GM21825 (cell line): ENCODE results near the gene ISYNA1.

Source experiments
- ATAC-seq: cut with Tn5 transposase; IDR thresholded peaks from one replicate; pipeline ENCODE4 v1.9.1; 2021; ENCODE audit warnings: mild to moderate bottlenecking, moderate library complexity; ENCODE audit not compliant: unreplicated experiment

ISYNA1 gene

GRCh38 chr19:18468517-18468916 lies 30.6 kb upstream of the ISYNA1 start:
- ATAC-seq = no peak

GRCh38 chr19:18467978-18468377 lies 30.0 kb upstream of the ISYNA1 start:
- no peak for ATAC-seq

DNA sequence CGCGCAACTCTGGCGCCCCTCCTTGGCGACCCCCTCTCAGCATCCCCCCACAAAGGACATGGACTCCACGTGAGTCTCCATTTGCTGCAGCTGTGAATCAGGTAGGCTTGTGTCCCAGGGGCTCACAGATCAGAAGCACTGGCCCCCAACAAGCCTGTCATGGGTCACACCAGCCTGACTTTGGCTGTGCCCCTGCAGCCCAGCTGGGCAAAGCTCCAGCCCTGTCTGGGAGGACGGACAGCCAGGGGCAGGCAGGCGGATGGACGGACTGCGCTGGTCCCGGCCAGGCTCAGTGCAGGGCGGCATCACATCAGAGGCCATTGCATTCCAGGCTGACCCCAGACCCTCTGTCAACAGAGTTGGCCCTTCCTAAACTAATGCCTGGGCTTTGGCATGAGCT lies 28.4 kb upstream of the ISYNA1 start:
- ATAC-seq = no peak

DNA sequence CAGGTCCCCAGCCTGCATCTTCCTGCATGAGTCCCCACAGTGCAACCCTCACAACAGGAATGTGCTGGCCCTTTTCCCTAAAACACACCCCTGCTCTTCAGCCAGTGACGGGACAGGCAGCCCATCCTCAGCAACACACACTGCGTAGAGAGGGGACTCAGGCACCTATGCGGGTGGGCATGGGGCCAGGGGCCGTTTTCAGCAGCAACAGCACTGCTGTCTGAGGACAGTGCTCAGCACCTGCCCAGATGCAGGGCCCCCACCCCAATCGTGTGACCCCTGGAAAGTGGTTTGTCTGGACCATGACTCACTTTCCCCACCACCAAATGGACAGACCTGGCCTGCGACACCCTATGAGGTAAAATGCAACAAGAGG lies 28.0 kb upstream of the ISYNA1 start:
- ATAC-seq = no peak

DNA sequence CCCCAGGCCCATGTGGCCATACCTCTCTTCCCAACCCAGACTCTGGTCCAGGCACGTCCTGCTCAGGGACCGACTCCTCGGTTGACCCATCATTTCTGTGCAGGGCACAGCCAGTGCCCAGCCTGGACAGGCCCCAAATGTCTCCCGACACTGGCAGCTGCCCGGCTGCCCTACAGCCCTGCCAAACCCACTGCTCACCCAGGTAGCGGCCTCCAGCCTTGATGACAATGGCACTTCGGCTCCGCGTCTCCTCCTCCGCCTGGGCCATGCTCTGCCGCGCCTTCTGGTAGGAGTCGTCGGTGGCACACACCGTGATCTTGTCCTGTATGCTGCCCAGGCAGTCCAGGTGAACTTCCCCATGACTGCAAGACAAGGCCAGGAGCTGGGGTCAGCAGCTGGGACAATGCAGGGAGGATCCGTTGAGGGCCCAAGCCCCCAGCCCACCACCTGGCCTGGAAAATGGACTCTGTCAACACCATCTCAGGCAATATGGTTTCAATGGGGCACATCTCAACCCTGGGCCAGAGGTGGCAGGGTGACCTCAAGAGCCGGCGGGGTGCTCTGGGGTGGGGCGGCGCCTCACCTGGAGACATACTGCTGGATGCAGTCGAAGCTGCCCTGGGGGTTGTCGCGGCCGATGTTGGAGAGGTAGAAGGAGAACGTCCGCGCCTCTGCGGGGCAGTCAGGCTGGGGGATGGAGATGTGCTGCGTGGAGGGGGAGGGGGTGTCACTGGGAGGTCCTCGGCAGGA lies 27.5 kb upstream of the ISYNA1 start:
- no peak for ATAC-seq

GRCh38 chr19:18464646-18465045 lies 26.7 kb upstream of the ISYNA1 start:
- no peak for ATAC-seq

GRCh38 chr19:18461471-18461870 lies 23.5 kb upstream of the ISYNA1 start:
- ATAC-seq = no peak

DNA sequence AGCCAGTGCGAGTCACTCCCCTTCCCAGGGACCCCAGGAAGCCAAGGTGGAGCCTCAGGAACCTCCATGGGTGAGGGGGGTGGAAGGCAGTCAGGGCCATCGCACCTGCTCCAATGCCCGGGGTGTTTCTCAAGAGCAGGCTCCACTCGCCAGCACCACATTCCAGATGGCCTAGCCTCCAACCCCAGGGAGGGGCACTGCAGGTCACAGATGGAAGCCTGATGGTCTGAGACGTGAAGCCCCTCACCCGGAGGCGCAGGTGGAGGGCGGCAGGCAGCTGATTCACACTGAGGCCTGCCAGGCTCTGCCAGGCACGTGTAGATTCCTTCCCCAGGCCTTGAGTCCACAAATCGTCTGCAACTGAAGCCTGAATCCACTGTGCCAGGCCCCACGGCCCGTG lies 23.0 kb upstream of the ISYNA1 start:
- no peak for ATAC-seq

DNA sequence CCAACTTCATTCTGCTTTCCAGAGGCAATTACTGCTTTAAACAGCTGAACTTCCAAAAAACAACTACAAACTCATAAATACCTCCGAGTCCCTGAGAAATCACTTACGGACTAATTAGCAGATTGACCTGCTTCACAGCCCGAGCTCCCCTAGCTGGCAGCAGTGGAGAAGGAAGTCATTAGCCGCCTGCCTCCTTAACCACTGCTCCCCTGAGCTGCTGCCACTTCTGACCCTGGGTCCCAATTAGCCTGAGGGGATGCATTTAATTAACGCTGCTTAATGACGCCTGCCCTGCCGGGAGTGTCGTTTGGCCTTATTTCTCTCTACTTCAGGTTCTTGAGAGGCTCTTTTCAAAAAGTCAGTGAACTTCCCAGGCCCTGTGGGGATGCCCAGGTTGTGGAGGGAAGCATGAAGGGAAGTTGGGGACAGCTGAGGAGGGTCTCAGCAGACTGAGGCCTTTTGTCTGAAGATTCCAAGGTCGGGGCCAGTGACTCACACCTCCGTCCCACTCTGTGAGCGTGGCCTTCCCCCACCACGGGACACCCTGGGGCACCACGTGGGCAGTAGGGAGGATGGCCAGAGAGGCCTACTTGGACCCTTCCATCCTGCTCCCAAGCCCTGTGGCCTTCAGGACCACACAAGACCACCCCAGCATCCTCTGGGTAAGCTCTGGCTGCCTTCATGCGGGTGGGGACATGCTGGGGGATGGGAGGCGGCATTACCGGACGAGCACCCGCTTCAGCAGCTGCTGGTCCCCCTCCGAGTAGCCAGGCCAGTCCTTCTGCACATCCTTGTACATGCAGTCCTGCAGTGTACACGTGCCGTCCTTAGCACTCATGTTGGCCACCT lies 19.8 kb upstream of the ISYNA1 start:
- ATAC-seq = no peak

DNA sequence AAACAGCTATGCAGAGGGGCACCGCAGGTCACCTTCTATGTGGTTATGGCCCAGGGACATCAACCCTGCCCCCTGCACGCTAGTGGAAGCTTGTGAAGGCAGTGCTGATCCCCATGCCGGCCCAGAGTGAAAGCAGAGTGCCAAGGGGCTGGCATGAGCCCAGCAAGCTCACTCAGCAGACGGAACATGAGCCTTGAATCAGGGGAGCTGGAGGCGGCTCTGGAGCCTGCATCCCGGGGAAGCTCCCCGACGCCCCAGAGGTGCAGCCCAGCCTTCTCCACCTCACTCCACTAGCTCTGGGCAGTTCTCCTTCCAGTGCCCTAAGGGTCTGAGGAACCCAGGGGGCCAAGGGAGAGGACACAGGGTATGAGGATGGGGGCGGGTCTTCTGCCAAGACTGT lies 19.0 kb upstream of the ISYNA1 start:
- ATAC-seq = no peak

DNA sequence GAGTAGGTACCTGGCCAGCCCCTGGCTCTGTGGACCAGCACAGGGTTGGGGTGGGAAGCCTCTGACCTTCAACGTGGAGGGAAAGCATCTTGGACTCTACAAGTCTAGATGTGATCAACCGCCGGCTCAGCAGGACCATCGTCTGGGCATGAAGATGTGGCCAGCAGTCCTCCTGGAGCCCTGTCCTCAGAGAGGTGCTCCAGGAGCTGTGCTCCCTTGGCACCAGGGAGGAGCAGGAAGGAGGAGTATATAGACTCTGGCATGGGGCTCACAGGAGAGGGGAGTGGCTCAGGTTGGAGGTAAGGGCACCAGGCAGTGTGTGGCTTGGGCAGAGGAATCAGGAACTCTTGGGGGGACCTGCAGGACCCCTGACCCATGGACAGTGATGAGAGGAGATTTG lies 18.3 kb upstream of the ISYNA1 start:
- no peak for ATAC-seq

GRCh38 chr19:18453269-18454024 lies 15.5 kb upstream of the ISYNA1 start:
- no peak for ATAC-seq

- ATAC-seq = no peak
Observed at GRCh38 chr19:18452386-18452785, 14.5 kb upstream of the ISYNA1 start.

- ATAC-seq = no peak
Observed at GRCh38 chr19:18450931-18451836, 13.3 kb upstream of the ISYNA1 start.

GRCh38 chr19:18450021-18450930 lies 12.3 kb upstream of the ISYNA1 start:
- no peak for ATAC-seq

DNA sequence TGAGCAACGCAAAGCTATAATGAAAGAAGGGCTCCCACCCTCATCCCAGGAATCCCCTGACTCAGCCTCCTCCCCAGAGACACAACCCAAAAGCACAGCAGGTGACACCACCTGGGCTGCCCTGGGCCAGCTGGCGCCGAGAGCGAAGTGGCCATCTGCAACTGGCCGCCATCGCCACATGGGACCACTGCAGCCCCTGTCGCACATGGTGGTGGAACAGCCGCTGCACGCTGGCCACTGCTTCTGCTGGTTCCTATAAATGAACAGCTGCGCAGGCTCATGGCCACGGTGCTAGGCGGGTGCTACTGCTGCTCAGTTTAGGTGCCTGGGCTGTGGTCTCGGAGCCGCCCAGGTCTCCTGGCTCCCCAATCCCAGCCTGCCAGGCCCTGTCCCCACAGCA lies 11.6 kb upstream of the ISYNA1 start:
- no peak for ATAC-seq

GRCh38 chr19:18446811-18447359 lies 9.0 kb upstream of the ISYNA1 start:
- ATAC-seq = no peak

DNA sequence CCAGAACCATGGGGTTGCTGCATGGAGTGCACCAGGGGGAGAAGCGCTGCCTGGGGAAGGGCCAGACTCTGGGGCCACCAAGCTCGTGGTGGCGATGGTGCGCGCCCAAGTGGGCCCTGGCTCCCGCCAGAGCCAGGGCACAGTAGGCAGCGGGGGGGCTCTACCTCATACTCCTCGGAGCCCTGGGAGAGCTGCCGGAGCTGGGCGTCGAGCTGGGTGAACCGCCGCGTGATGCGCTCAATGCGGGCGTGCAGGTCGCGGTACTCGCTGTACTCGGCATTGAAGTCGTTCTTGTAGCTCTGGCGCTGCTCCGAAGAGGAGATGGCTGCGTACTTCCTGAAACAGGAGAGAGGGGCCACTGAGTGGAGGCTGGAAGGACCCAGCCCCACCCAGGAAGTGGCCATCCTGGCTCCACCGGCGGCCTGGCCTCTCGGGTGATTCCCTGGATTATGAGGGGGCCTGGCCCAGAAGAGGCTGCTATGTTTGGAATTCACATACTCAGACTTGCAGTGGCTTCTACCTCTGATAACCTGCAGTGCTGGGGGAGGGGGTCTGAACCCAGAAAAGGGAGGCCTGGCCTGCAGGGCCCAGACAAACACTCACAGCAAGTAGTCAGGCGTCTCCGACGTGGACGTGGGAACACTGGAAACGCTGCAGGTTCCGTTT lies 8.3 kb upstream of the ISYNA1 start:
- ATAC-seq = no peak
